Spleen (tissue), 11 donors: ENCODE data around the gene ZNF595. TPM values are rescaled to one million over a fixed set of nuclear protein-coding genes. Genes with fewer than 3 reads are reported as not detected.
A peak's percentile ranks its signal among the peaks of the same experiment; 100 is the strongest.
"Not testable (repeated sequence)": the region's sequence is repeated elsewhere in the genome, so short reads cannot be mapped to it uniquely, and the experiment has no call there.

ENCODE experiments used
- DNase-seq: peaks from one replicate; pipeline ENCODE4 v3.0.0-alpha.2; 2020
- H3K27ac ChIP-seq, 8 donors: fragments of 200-600 bp; sonication (generic) in 7 of 8; 1 replicate in 4 of 8; 2 replicates in 4 of 8; pipeline versions ENCODE4 v1.5.0 to v1.8.0; 2016 to 2021; ENCODE audit warnings: inconsistent platforms in 4 of 8, mild to moderate bottlenecking in 4 of 8, moderate library complexity in 1 of 8
- H3K27me3 ChIP-seq, 7 donors: fragments of 200-600 bp; sonication (generic) in 6 of 7; replicated peaks in 1 of 7; 1 replicate in 4 of 7; 2 replicates in 3 of 7; pipeline versions ENCODE4 v1.5.0 to v1.8.0; 2016 to 2021; ENCODE audit warnings: inconsistent platforms in 3 of 7, mild to moderate bottlenecking in 1 of 7
- H3K36me3 ChIP-seq, 6 donors: fragments of 200-600 bp; sonication (generic) in 5 of 6; 1 replicate in 4 of 6; 2 replicates in 2 of 6; pipeline versions ENCODE4 v1.5.0 to v1.8.0; 2016 to 2021; ENCODE audit warnings: inconsistent platforms in 2 of 6
- H3K4me1 ChIP-seq, 6 donors: fragments of 200-600 bp; sonication (generic) in 5 of 6; 1 replicate in 3 of 6; 2 replicates in 3 of 6; pipeline versions ENCODE4 v1.5.0 to v1.8.0; 2016 to 2021; ENCODE audit warnings: inconsistent platforms in 3 of 6
- H3K4me3 ChIP-seq, 8 donors: fragments of 200-600 bp; sonication (generic) in 7 of 8; 1 replicate in 4 of 8; 2 replicates in 4 of 8; pipeline versions ENCODE4 v1.5.0 to v1.8.0; 2016 to 2021; ENCODE audit warnings: inconsistent platforms in 4 of 8, mild to moderate bottlenecking in 4 of 8, moderate library complexity in 2 of 8
- H3K9me3 ChIP-seq, 8 donors: fragments of 200-600 bp; sonication (generic) in 7 of 8; 1 replicate in 4 of 8; 2 replicates in 4 of 8; pipeline versions ENCODE4 v1.5.0 to v1.8.0; 2016 to 2021; ENCODE audit warnings: inconsistent platforms in 4 of 8
- CTCF ChIP-seq, 11 experiments: fragments of 200-600 bp in 7 of 11; fragments of 450-650 bp in 4 of 11; sonication (generic) in 4 of 11; IDR thresholded peaks in 8 of 11; conservative IDR thresholded peaks in 3 of 11; 1 replicate in 7 of 11; 2 replicates in 4 of 11; pipeline versions ENCODE4 v1.4.0 to v1.8.0; 2016 to 2021; ENCODE audit warnings: antibody characterized with exemption in 11 of 11, inconsistent platforms in 4 of 11, mild to moderate bottlenecking in 1 of 11
- POLR2A ChIP-seq, 3 donors: fragments of 450-650 bp; IDR thresholded peaks; one replicate each; pipeline ENCODE4 v1.5.1; 2017; ENCODE audit warnings: antibody characterized with exemption in 3 of 3, mild to moderate bottlenecking in 1 of 3
- POLR2AphosphoS5 ChIP-seq, 3 donors: sonication (generic); formaldehyde crosslinking; IDR thresholded peaks; one replicate each; pipeline ENCODE4 v1.5.1; 2017; ENCODE audit warnings: antibody characterized with exemption in 3 of 3
- WGBS, 5 donors: extraction: QIAGEN DNeasy Blood & Tissue Kit in 3 of 5; methylation state at CpG; one replicate each; pipeline versions ENCODE4 v1.1.5 to v1.1.7; 2013 to 2018; 5-methylcytosine and 5-hydroxymethylcytosine counted together
- intact Hi-C: fragments of 100-400 bp; cut with DNase I; formaldehyde crosslinking; loops from one replicate; pipeline ENCODE4 v1.15.0; 2023; ENCODE audit warnings: low total_unique reads
- polyA plus RNA-seq, 3 donors: library from polyadenylated mRNA; stranded (reverse); fragments of 200-250 nt; gene quantifications; one replicate each; pipeline ENCODE4 v1.2.1, GENCODE V29; 2013
- total RNA-seq, 7 donors: library from RNA; depleted of rRNA in 3 of 7; stranded (reverse); fragments of >200 nt in 3 of 7; fragmentation: NEBNext Ultra II Directional in 4 of 7; extraction: Animal tissue kit (Norgen Biotek cat#: 25700) in 4 of 7; gene quantifications; one replicate each; pipeline versions ENCODE4 v1.1.0 to v1.2.1, GENCODE V29; 2016 to 2021
- donor health status: healthy with polysubstance abuse.
- donor health status: DM: no; HTN: no; CAD: no; lungs with moderate emphysema.
- donor health status: DM: no; HTN: no; CAD: no.
- donor health status: Bipolar disorder and iron deficiency.
- donor health status: healthy.
- donor health status: DM: no; HTN: no; CAD: no.
- donor health status: DM: yes; HTN: yes; CAD: no.

The ZNF595 gene
- total and polyA plus RNA-seq, 10 donors: 2.9 to 55.9 (median 22.5) TPM

GRCh38 chr4:71830-72229 is 18.7 kb downstream of the ZNF595 start:
- intact Hi-C loops: no loop called here
- H3K36me3 ChIP-seq: peaks cover 15 to 85% (median 55%) of the 10 kb centered on the region in 6 donors
- H3K9me3 ChIP-seq: peaks cover 28 to 88% (median 85%) of the 10 kb centered on the region in 8 donors
- WGBS, 5 donors: 86 to 100% (median 94%) methylated on average over 1 of the region's 1 CpG
- no peaks in the 10 kb centered on the region for H3K27me3 ChIP-seq
- DNase-seq: no peak
- no peak for TF ChIP-seq POLR2A (IDR thresholded peaks at IDR 0.05)
- TF ChIP-seq CTCF (IDR thresholded peaks at IDR 0.05 in 8 of 11, conservative IDR thresholded peaks at IDR 0.05 in 3 of 11): no peak
- no peak for TF ChIP-seq POLR2AphosphoS5 (IDR thresholded peaks at IDR 0.05)
- H3K4me1 ChIP-seq: no peaks in the 10 kb centered on the region
- no peak overlapping the region for H3K27ac ChIP-seq
- H3K4me3 ChIP-seq: peak overlapping the region in 1 of 8 donors; percentile 30

- Histone ChIP-seq H3K4me3 (peak overlapping the region in 1 of 8 donors; percentile 2), H3K27ac (no peak overlapping the region), H3K36me3 (peaks cover 8 to 77% (median 41%) of the 10 kb centered on the region in 6 donors), H3K27me3 (no peaks in the 10 kb centered on the region), H3K4me1 (no peaks in the 10 kb centered on the region), H3K9me3 (peaks cover 54 to 100% (median 100%) of the 10 kb centered on the region in 8 donors)
- intact Hi-C loops: no loop called here
- 87 to 97% (median 93%) methylated on average over 3 of the region's 3 CpGs for WGBS, 5 donors
- no peak for DNase-seq
- TF ChIP-seq POLR2AphosphoS5 (IDR thresholded peaks at IDR 0.05) (no peak), POLR2A (IDR thresholded peaks at IDR 0.05) (no peak), CTCF (IDR thresholded peaks at IDR 0.05 in 8 of 11, conservative IDR thresholded peaks at IDR 0.05 in 3 of 11) (no peak)
These were observed 32.8 kb downstream of the ZNF595 start for GRCh38 chr4:85951-86350.

DNA sequence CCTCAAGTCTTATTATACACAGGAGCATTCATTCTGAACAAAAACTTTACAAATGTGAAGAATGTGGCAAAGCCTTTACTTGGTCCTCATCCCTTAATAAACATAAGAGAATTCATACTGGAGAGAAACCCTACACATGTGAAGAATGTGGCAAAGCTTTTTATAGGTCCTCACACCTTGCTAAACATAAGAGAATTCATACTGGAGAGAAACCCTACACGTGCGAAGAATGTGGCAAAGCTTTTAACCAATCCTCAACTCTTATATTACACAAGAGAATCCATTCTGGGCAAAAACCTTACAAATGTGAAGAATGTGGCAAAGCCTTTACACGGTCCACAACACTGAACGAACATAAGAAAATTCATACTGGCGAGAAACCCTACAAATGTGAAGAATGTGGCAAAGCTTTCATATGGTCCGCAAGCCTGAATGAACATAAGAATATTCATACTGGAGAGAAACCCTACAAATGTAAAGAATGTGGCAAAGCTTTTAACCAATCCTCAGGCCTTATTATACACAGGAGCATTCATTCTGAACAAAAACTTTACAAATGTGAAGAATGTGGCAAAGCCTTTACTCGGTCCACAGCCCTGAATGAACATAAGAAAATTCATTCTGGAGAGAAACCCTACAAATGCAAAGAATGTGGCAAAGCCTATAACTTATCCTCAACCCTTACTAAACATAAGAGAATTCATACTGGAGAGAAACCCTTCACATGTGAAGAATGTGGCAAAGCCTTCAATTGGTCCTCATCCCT is 33.6 kb downstream of the ZNF595 start:
- 94 to 99% (median 98%) methylated on average over 7 of the region's 7 CpGs for WGBS, 5 donors
- intact Hi-C loops, H3K27ac ChIP-seq, H3K4me3 ChIP-seq, H3K27me3 ChIP-seq, DNase-seq, H3K4me1 ChIP-seq: not testable (repeated sequence)
- Histone ChIP-seq H3K9me3 (peaks cover 57 to 100% (median 100%) of the 10 kb centered on the region in 8 donors), H3K36me3 (peaks cover 8 to 69% (median 34%) of the 10 kb centered on the region in 6 donors)

DNA sequence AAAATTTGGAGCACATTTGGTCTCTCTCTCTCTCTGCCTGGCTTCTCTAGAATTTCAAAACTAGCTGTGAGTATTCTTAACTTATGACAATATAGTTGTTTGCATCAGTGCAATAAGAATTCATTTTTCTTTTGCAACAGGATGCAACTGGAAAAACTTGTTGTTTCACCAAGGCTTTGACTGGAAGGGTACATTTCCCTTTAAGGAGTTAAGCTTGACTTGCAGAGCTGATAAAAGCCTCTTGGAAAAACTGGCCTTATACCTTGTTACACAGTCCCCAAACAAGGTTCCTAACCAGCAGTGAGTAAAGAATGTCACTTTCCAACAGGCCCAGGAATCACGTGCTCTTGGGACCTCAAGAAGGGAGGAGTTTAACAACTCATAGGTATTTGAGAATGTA is 45.3 kb downstream of the ZNF595 start:
- H3K4me3 ChIP-seq: no peak overlapping the region
- intact Hi-C loops: no loop called here
- no peaks in the 10 kb centered on the region for H3K4me1 ChIP-seq
- H3K27ac ChIP-seq: no peak overlapping the region
- peaks cover 27 to 100% (median 100%) of the 10 kb centered on the region in 8 donors for H3K9me3 ChIP-seq
- no peak for DNase-seq
- 90 to 100% (median 94%) methylated on average over 1 of the region's 1 CpG for WGBS, 5 donors
- TF ChIP-seq CTCF (IDR thresholded peaks at IDR 0.05 in 8 of 11, conservative IDR thresholded peaks at IDR 0.05 in 3 of 11): no peak
- TF ChIP-seq POLR2AphosphoS5 (IDR thresholded peaks at IDR 0.05): no peak
- H3K27me3 ChIP-seq: no peaks in the 10 kb centered on the region
- H3K36me3 ChIP-seq: peaks cover 0 to 3% (median 0%) of the 10 kb centered on the region in 6 donors
